PC-3 (cell line): ENCODE measurements around the gene CENPB. TPM values are rescaled to one million over a fixed set of nuclear protein-coding genes. Genes with fewer than 3 reads are reported as not detected.

Experiments
- ATAC-seq: fragments of 200-7000 bp; cut with Tn5 transposase; 2 replicates; pipeline ENCODE4 v1.9.1; 2020; ENCODE audit warnings: mild to moderate bottlenecking, moderate library complexity
- BruUV-seq: library from RNA; stranded (reverse); fragments of 400-500 nt; replicated peaks from 2 replicates; lab custom pipeline; 2021; lab: Mats Ljungman, UMichigan
- CTCF ChIA-PET: fragments of 300-600 bp; sonication (Branson Sonifier 250); formaldehyde crosslinking; loops from one replicate; lab custom pipeline; 2022; ENCODE audit warnings: antibody characterized with exemption; lab: Charles Lee
- POLR2A ChIA-PET: fragments of 300-600 bp; sonication (Branson Sonifier 250); formaldehyde crosslinking; loops from one replicate; lab custom pipeline; 2022; ENCODE audit warnings: antibody characterized with exemption; ENCODE audit not compliant: unreplicated experiment; lab: Charles Lee
- DNase-seq: peaks from one replicate; pipeline ENCODE4 v3.0.0-alpha.2; 2015
- H2AFZ ChIP-seq: fragments of 300-600 bp; sonication (generic); 2 replicates; pipeline ENCODE4 v1.6.0; 2016; ENCODE audit warnings: antibody characterized with exemption, low read length
- H3F3A ChIP-seq: fragments of 300-600 bp; sonication (generic); one replicate; pipeline ENCODE4 v1.6.0; 2017; ENCODE audit warnings: antibody characterized with exemption, low read length, control low read depth, mild to moderate bottlenecking; ENCODE audit not compliant: unreplicated experiment
- H3K27ac ChIP-seq: fragments of 300-600 bp; sonication (generic); 2 replicates; pipeline ENCODE4 v1.5.1; 2016; ENCODE audit warnings: mild to moderate bottlenecking, low read length
- H3K27me3 ChIP-seq: fragments of 300-600 bp; sonication (generic); 2 replicates; pipeline ENCODE4 v1.6.1; 2016; ENCODE audit warnings: low read length, mixed read lengths
- H3K36me3 ChIP-seq: fragments of 300-600 bp; sonication (generic); 2 replicates; pipeline ENCODE4 v1.6.1; 2016; ENCODE audit warnings: low read depth, mixed run types, low read length, mixed read lengths
- H3K4me1 ChIP-seq: fragments of 300-600 bp; sonication (generic); 2 replicates; pipeline ENCODE4 v1.5.1; 2016; ENCODE audit warnings: low read length; ENCODE audit not compliant: insufficient read depth
- H3K4me2 ChIP-seq: fragments of 300-600 bp; sonication (generic); 2 replicates; pipeline ENCODE4 v1.6.0; 2016; ENCODE audit warnings: low read length
- H3K4me3 ChIP-seq: fragments of 300-600 bp; sonication (generic); 2 replicates; pipeline ENCODE4 v1.5.1; 2016; ENCODE audit warnings: mild to moderate bottlenecking, low read length, mixed read lengths
- H3K79me2 ChIP-seq: fragments of 300-600 bp; sonication (generic); 2 replicates; pipeline ENCODE4 v1.6.1; 2017; ENCODE audit warnings: low read length, mixed read lengths
- H3K9ac ChIP-seq: fragments of 300-600 bp; sonication (generic); 2 replicates; pipeline ENCODE4 v1.6.0; 2016; ENCODE audit warnings: mild to moderate bottlenecking, low read length
- H3K9me2 ChIP-seq: fragments of 300-600 bp; sonication (generic); replicated peaks from 2 replicates; pipeline ENCODE4 v1.6.1; 2016; ENCODE audit warnings: mixed run types, low read length, mixed read lengths
- H3K9me3 ChIP-seq: fragments of 300-600 bp; sonication (generic); 2 replicates; pipeline ENCODE4 v1.6.1; 2016; ENCODE audit warnings: low read length, mixed read lengths
- H4K20me1 ChIP-seq: fragments of 300-600 bp; sonication (generic); 2 replicates; pipeline ENCODE4 v1.6.1; 2016; ENCODE audit warnings: low read length, mixed read lengths
- CTCF ChIP-seq: fragments of 300-600 bp; sonication (generic); conservative IDR thresholded peaks from 2 replicates; pipeline ENCODE4 v1.5.1; 2017; ENCODE audit warnings: antibody characterized with exemption, low read depth, mild to moderate bottlenecking, low read length
- EZH2 ChIP-seq: fragments of 300-600 bp; sonication (generic); IDR thresholded peaks from one replicate; pipeline ENCODE4 v1.6.1; 2017; ENCODE audit warnings: antibody characterized with exemption, mild to moderate bottlenecking, low read length; ENCODE audit not compliant: unreplicated experiment
- EZH2phosphoT487 ChIP-seq: fragments of 300-600 bp; sonication (generic); IDR thresholded peaks from 2 replicates; pipeline ENCODE4 v1.6.1; 2018; ENCODE audit warnings: mild to moderate bottlenecking, antibody characterized with exemption, low read length, borderline replicate concordance
- intact Hi-C: fragments of 100-400 bp; cut with micrococcal nuclease; formaldehyde crosslinking; loops from 2 replicates; pipeline ENCODE4 v1.9.0; 2023
- total RNA-seq: library from RNA; depleted of rRNA; stranded (reverse); fragments of >200 nt; gene quantifications from 2 replicates; pipeline ENCODE4 v1.2.3, GENCODE V29; 2014

Gene CENPB
- total RNA-seq, 1 experiment from 2014 or later, result 213 TPM

- no peak overlapping the region for H2AFZ ChIP-seq
- H3K9me2 ChIP-seq, result no peaks in the 10 kb centered on the region
- ChIA-PET CTCF (no interaction called here), POLR2A (no interaction called here)
- no peak for DNase-seq
- no peaks in the 10 kb centered on the region for H3K9me3 ChIP-seq
- no peaks in the 10 kb centered on the region for H3K27me3 ChIP-seq
- no peak overlapping the region for H3K27ac ChIP-seq
- H3K4me1 ChIP-seq, result peaks cover 41% of the 10 kb centered on the region
- H3F3A ChIP-seq, result peaks cover 4% of the 10 kb centered on the region
- no peak overlapping the region for H3K4me2 ChIP-seq
- no peaks in the 10 kb centered on the region for H3K36me3 ChIP-seq
- BruUV-seq, result no TSS peak
- H3K79me2 ChIP-seq, result peaks cover 6% of the 10 kb centered on the region
- no peak overlapping the region for H3K4me3 ChIP-seq
- H4K20me1 ChIP-seq, result no peaks in the 10 kb centered on the region
- intact Hi-C loops, result no loop called here
- ATAC-seq, result no peak
- no peak overlapping the region for H3K9ac ChIP-seq
- TF ChIP-seq CTCF, result no peak
- TF ChIP-seq EZH2, result no peak
- TF ChIP-seq EZH2phosphoT487, result no peak
These were observed 29.3 kb upstream of the CENPB start for GRCh38 chr20:3815703-3816315.

GRCh38 chr20:3814928-3815495, 28.5 kb upstream of the CENPB start:
- no peak for ATAC-seq
- peaks cover 4% of the 10 kb centered on the region for H3F3A ChIP-seq
- no peaks in the 10 kb centered on the region for H4K20me1 ChIP-seq
- H3K79me2 ChIP-seq, result peaks cover 13% of the 10 kb centered on the region
- DNase-seq, result no peak
- H3K27me3 ChIP-seq, result no peaks in the 10 kb centered on the region
- BruUV-seq, result no TSS peak
- ChIA-PET CTCF (no interaction called here), POLR2A (no interaction called here)
- no peak overlapping the region for H3K4me3 ChIP-seq
- no peak overlapping the region for H3K9ac ChIP-seq
- H3K9me3 ChIP-seq, result no peaks in the 10 kb centered on the region
- H3K27ac ChIP-seq, result no peak overlapping the region
- peaks cover 49% of the 10 kb centered on the region for H3K4me1 ChIP-seq
- no peaks in the 10 kb centered on the region for H3K36me3 ChIP-seq
- intact Hi-C loops, result no loop called here
- no peak overlapping the region for H3K4me2 ChIP-seq
- no peak overlapping the region for H2AFZ ChIP-seq
- no peaks in the 10 kb centered on the region for H3K9me2 ChIP-seq
- TF ChIP-seq EZH2phosphoT487 (no peak), EZH2 (no peak), CTCF (no peak)
